Endothelial cell of umbilical vein (primary cell): ENCODE results near the gene ZIC4.

Source experiments
- FOS ChIP-seq: IDR thresholded peaks from 2 replicates; pipeline ENCODE4 v1.6.1; 2011; ENCODE audit warnings: mild to moderate bottlenecking, low read length, moderate library complexity, borderline replicate concordance; ENCODE audit not compliant: insufficient read depth
- JUN ChIP-seq: IDR thresholded peaks from 2 replicates; pipeline ENCODE4 v1.6.1; 2011; ENCODE audit warnings: borderline replicate concordance, low read depth; ENCODE audit not compliant: insufficient read length, insufficient read depth
- TF ChIP-seq, protein P1 (sequence below): IDR thresholded peaks from 2 replicates; pipeline ENCODE4 v1.6.1; 2011; ENCODE audit not compliant: insufficient read depth, insufficient read length

- TF ChIP-seq, protein P1, sequence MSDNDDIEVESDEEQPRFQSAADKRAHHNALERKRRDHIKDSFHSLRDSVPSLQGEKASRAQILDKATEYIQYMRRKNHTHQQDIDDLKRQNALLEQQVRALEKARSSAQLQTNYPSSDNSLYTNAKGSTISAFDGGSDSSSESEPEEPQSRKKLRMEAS, result no peak
- TF ChIP-seq JUN (no peak), FOS (no peak)
Observed at GRCh38 chr3:147397155-147397874, 9.0 kb downstream of the ZIC4 start.
